Prostate gland (tissue), 2 donors: Measurements from ENCODE around the gene PYDC1. TPM values are rescaled to one million over a fixed set of nuclear protein-coding genes. Genes with fewer than 3 reads are reported as not detected.

Experiments used
- DNase-seq: peaks from one replicate; pipeline ENCODE4 v3.0.0-alpha.2; 2019; ENCODE audit warnings: low spot score
- H3K27ac ChIP-seq, 2 donors: fragments of 200-600 bp; sonication (generic); 2 replicates each; pipeline ENCODE4 v1.5.1; 2017 to 2019
- H3K27me3 ChIP-seq: fragments of 200-600 bp; sonication (generic); replicated peaks from 2 replicates; pipeline ENCODE4 v1.5.1; 2019; ENCODE audit not compliant: insufficient read depth
- H3K36me3 ChIP-seq, 2 donors: fragments of 200-600 bp; sonication (generic); 1 replicate in 1 of 2; 2 replicates in 1 of 2; pipeline versions ENCODE4 v1.5.1 to v1.8.1; 2017 to 2019
- H3K4me1 ChIP-seq: fragments of 200-600 bp; sonication (generic); replicated peaks from 2 replicates; pipeline ENCODE4 v1.5.1; 2019
- H3K4me3 ChIP-seq, 2 donors: fragments of 200-600 bp; sonication (generic); 2 replicates each; pipeline ENCODE4 v1.5.1; 2017 to 2019
- H3K9me3 ChIP-seq: fragments of 200-600 bp; sonication (generic); 2 replicates; pipeline ENCODE4 v1.5.1; 2017
- CTCF ChIP-seq, 4 experiments: fragments of 200-600 bp in 2 of 4; fragments of 450-650 bp in 2 of 4; sonication (generic) in 2 of 4; IDR thresholded peaks; 1 replicate in 3 of 4; 2 replicates in 1 of 4; pipeline ENCODE4 v1.5.1; 2016 to 2019; ENCODE audit warnings: antibody characterized with exemption in 4 of 4, mild to moderate bottlenecking in 2 of 4, moderate library complexity in 2 of 4
- POLR2A ChIP-seq: fragments of 450-650 bp; IDR thresholded peaks from one replicate; pipeline ENCODE4 v1.6.1; 2016; ENCODE audit warnings: antibody characterized with exemption, mild to moderate bottlenecking
- POLR2AphosphoS5 ChIP-seq: sonication (generic); formaldehyde crosslinking; IDR thresholded peaks from one replicate; pipeline ENCODE4 v1.6.1; 2017; ENCODE audit warnings: antibody characterized with exemption
- WGBS: methylation state at CpG from one replicate; pipeline ENCODE4 v1.1.5; 2018; 5-methylcytosine and 5-hydroxymethylcytosine counted together
- intact Hi-C: fragments of 100-400 bp; cut with DNase I; formaldehyde crosslinking; loops from one replicate; pipeline ENCODE4 v1.14.2; 2022
- total RNA-seq, 2 donors: library from RNA; depleted of rRNA; stranded (reverse); fragments of >200 nt; gene quantifications; one replicate each; pipeline ENCODE4 v1.1.0, GENCODE V29; 2016

Gene PYDC1
- total RNA-seq, 2 donors from 2014 or later = not detected

- Histone ChIP-seq H3K27me3 (no peaks in the 10 kb centered on the region), H3K9me3 (no peaks in the 10 kb centered on the region), H3K36me3 (no peaks in the 10 kb centered on the region), H3K4me1 (no peaks in the 10 kb centered on the region), H3K4me3 (no peak overlapping the region), H3K27ac (no peak overlapping the region)
- 60% methylated on average over 4 of the region's 4 CpGs for WGBS
- no peak for DNase-seq
- intact Hi-C loops = no loop called here
- TF ChIP-seq CTCF (IDR thresholded peaks at IDR 0.05) = no peak
- TF ChIP-seq POLR2AphosphoS5 = no peak
- no peak for TF ChIP-seq POLR2A
These were observed 21.1 kb upstream of the PYDC1 start for GRCh38 chr16:31238041-31238440.

- 43% methylated on average over 10 of the region's 10 CpGs for WGBS
- DNase-seq = no peak
- no peaks in the 10 kb centered on the region for H3K36me3 ChIP-seq
- H3K4me3 ChIP-seq = no peak overlapping the region
- no peak for TF ChIP-seq POLR2AphosphoS5
- TF ChIP-seq POLR2A = no peak
- TF ChIP-seq CTCF (IDR thresholded peaks at IDR 0.05) = no peak
- H3K27ac ChIP-seq = no peak overlapping the region
- no peaks in the 10 kb centered on the region for H3K27me3 ChIP-seq
- no peaks in the 10 kb centered on the region for H3K4me1 ChIP-seq
- no peaks in the 10 kb centered on the region for H3K9me3 ChIP-seq
- intact Hi-C loops = no loop called here
These were observed 12.6 kb upstream of the PYDC1 start for GRCh38 chr16:31229501-31229900.

GRCh38 chr16:31228206-31228605 lies 11.3 kb upstream of the PYDC1 start:
- TF ChIP-seq POLR2A = no peak
- TF ChIP-seq POLR2AphosphoS5 = no peak
- TF ChIP-seq CTCF (IDR thresholded peaks at IDR 0.05) = no peak
- Histone ChIP-seq H3K27ac (no peak overlapping the region), H3K4me3 (no peak overlapping the region), H3K36me3 (no peaks in the 10 kb centered on the region), H3K4me1 (no peaks in the 10 kb centered on the region), H3K9me3 (no peaks in the 10 kb centered on the region), H3K27me3 (no peaks in the 10 kb centered on the region)
- 97% methylated on average over 4 of the region's 4 CpGs for WGBS
- no peak for DNase-seq
- intact Hi-C loops = no loop called here

GRCh38 chr16:31225193-31225592 lies 8.3 kb upstream of the PYDC1 start:
- peaks cover 2% of the 10 kb centered on the region for H3K27me3 ChIP-seq
- H3K4me3 ChIP-seq = no peak overlapping the region
- intact Hi-C loops = no loop called here
- H3K4me1 ChIP-seq = no peaks in the 10 kb centered on the region
- H3K36me3 ChIP-seq = no peaks in the 10 kb centered on the region
- H3K27ac ChIP-seq = no peak overlapping the region
- no peak for TF ChIP-seq CTCF (IDR thresholded peaks at IDR 0.05)
- TF ChIP-seq POLR2A = no peak
- TF ChIP-seq POLR2AphosphoS5 = no peak
- 89% methylated on average over 3 of the region's 3 CpGs for WGBS
- H3K9me3 ChIP-seq = no peaks in the 10 kb centered on the region
- no peak for DNase-seq

- H3K4me3 ChIP-seq = no peak overlapping the region
These were observed 7.4 kb upstream of the PYDC1 start for GRCh38 chr16:31224092-31224955.

More at GRCh38 chr16:31224092-31224955, 7.4 kb upstream of the PYDC1 start:
- H3K36me3 ChIP-seq = no peaks in the 10 kb centered on the region
- intact Hi-C loops = no loop called here
- TF ChIP-seq POLR2A = no peak
- no peak for TF ChIP-seq CTCF (IDR thresholded peaks at IDR 0.05)
- peaks cover 2% of the 10 kb centered on the region for H3K27me3 ChIP-seq
- WGBS = 82% methylated on average over 80 of the region's 80 CpGs
- no peak overlapping the region for H3K27ac ChIP-seq
- DNase-seq = no peak
- H3K9me3 ChIP-seq = no peaks in the 10 kb centered on the region
- no peaks in the 10 kb centered on the region for H3K4me1 ChIP-seq
